Suprapubic skin (tissue), 4 donors: ENCODE results near the gene MAPRE2.

Experiments used
- CTCF ChIP-seq, 2 donors: fragments of 200-600 bp in 1 of 2; fragments of 450-650 bp in 1 of 2; sonication (generic) in 1 of 2; IDR thresholded peaks; one replicate each; pipeline ENCODE4 v1.5.1; 2016 to 2019; ENCODE audit warnings: antibody characterized with exemption in 2 of 2, mild to moderate bottlenecking in 1 of 2, moderate library complexity in 1 of 2
- POLR2A ChIP-seq, 2 donors: fragments of 450-650 bp; IDR thresholded peaks; one replicate each; pipeline ENCODE4 v1.6.1; 2017; ENCODE audit warnings: antibody characterized with exemption in 2 of 2, mild to moderate bottlenecking in 2 of 2, moderate library complexity in 2 of 2
- POLR2AphosphoS5 ChIP-seq, 3 donors: sonication (generic); formaldehyde crosslinking; IDR thresholded peaks; one replicate each; pipeline ENCODE4 v1.6.1; 2017; ENCODE audit warnings: antibody characterized with exemption in 3 of 3

GRCh38 chr18:35144698-35145097 lies 103.5 kb downstream of the MAPRE2 start:
- TF ChIP-seq CTCF (IDR thresholded peaks at IDR 0.05), result no peak
- no peak for TF ChIP-seq POLR2A (IDR thresholded peaks at IDR 0.05)
- TF ChIP-seq POLR2AphosphoS5 (IDR thresholded peaks at IDR 0.05), result no peak
